ENCODE measurements around the gene SHOX.
"Not testable (repeated sequence)": the region's sequence is repeated elsewhere in the genome, so short reads cannot be mapped to it uniquely, and the experiment has no call there.

SHOX gene

GRCh38 chrX:621705-622503 is 8.7 kb upstream of the SHOX start:
- DNase-seq (ENCODE audit: low spot score) = no peak

GRCh38 chrX:622802-623201 is 7.8 kb upstream of the SHOX start:
- DNase-seq (ENCODE audit: low spot score) = not testable (repeated sequence)

- DNase-seq (ENCODE audit: low spot score) = no peak
Measured at GRCh38 chrX:623268-623598, 7.4 kb upstream of the SHOX start.

GRCh38 chrX:623599-624315 is 6.8 kb upstream of the SHOX start:
- no peak for DNase-seq (ENCODE audit: low spot score)

GRCh38 chrX:625137-625691 is 5.4 kb upstream of the SHOX start:
- DNase-seq (ENCODE audit: low spot score) = no peak

GRCh38 chrX:626047-626446 is 4.5 kb upstream of the SHOX start:
- not testable (repeated sequence) for DNase-seq (ENCODE audit: low spot score)

GRCh38 chrX:626745-627509 is 3.7 kb upstream of the SHOX start:
- no peak for DNase-seq (ENCODE audit: low spot score)

- no peak for DNase-seq (ENCODE audit: low spot score)
Measured at GRCh38 chrX:627510-627981, 3.0 kb upstream of the SHOX start.

- no peak for DNase-seq (ENCODE audit: low spot score)
Measured at GRCh38 chrX:627995-628394, 2.6 kb upstream of the SHOX start.

GRCh38 chrX:629230-630006 is 1.2 kb upstream of the SHOX start:
- no peak for DNase-seq (ENCODE audit: low spot score)

- DNase-seq (ENCODE audit: low spot score) = no peak
Measured at GRCh38 chrX:630007-630611, 482 bp upstream of the SHOX start.

GRCh38 chrX:631802-632365 is 1.3 kb downstream of the SHOX start:
- DNase-seq (ENCODE audit: low spot score) = no peak

- no peak for DNase-seq (ENCODE audit: low spot score)
Measured at GRCh38 chrX:632366-633042, 1.9 kb downstream of the SHOX start.

- DNase-seq (ENCODE audit: low spot score) = no peak
Measured at GRCh38 chrX:633043-633984, 2.7 kb downstream of the SHOX start.

- DNase-seq (ENCODE audit: low spot score) = no peak
Measured at GRCh38 chrX:633985-634958, 3.7 kb downstream of the SHOX start.

GRCh38 chrX:635428-636090 is 5.0 kb downstream of the SHOX start:
- DNase-seq (ENCODE audit: low spot score) = no peak

- DNase-seq (ENCODE audit: low spot score) = no peak
Measured at GRCh38 chrX:636981-637659, 6.5 kb downstream of the SHOX start.
